ENCODE results near the gene ABCC10.
A peak's percentile ranks its signal among the peaks of the same experiment; 100 is the strongest.
"Not testable (repeated sequence)": the region's sequence is repeated elsewhere in the genome, so short reads cannot be mapped to it uniquely, and the experiment has no call there.

Gene ABCC10

DNA sequence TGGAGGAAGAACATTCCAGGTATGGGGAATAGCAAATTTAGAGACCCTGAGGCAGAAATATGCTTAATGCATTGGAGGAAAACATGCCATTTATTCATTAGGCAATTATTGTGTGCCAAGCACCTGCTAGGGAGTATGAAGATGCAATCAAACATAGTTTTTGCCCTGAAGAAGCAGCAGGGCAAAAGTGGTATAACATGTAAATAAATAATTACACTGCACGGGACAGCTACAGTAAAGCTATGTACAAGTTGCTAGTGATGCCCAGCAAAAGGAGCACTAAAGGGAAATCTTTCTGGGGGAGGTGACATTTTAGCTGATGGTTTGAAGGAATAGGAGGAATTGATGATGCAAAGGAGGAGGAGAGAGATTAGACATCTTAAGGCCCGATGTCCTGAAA is 49.4 kb downstream of the ABCC10 start:
- DNase-seq, result no peak

DNA sequence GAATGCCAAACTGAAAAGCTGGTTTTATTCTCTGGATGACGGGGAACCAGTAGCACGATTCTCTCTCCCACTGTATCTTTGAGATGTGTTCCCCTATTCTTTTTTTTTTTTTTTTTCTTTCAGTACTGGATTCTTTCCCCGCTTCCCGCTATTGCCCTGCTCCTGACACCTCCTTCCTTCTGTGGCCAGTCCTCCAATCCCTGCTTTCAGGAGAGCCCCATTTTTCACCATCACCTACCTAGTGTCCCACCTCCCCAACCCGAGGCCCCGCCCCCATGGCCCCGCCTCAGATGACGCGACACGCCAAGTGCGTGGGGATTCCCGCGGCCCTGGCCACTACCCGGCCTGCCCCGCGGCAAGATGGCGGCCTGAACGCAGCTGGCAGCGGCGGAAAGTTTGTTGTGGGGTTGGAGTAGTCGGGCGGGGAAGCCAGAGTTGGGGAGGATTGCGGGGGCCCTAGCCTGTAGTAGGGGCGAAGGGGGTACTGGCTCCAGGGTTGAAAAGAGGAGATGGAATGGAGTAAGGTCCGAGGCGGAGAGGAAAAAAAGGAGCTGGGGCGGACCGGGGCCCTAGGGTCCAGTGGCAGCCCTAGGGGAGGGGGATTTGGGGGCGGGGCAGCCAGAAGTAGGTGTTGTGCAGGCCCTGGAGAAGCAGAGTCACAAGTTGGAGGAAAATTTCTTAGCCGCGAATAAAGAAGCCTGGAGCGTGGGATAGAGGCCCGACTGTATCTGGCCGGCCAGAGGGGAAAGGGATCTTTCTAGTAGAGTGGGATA is 50.1 kb downstream of the ABCC10 start, which contains the start of gene TJAP1:
Gene TJAP1, plus strand, starts transcription at position 336 of the 773 bp plus-strand sequence. CDS start 21,432 bp downstream, outside the sequence.
- peak; percentile 94 for DNase-seq

- no peak for DNase-seq
These were observed 50.6 kb downstream of the ABCC10 start for GRCh38 chr6:43478008-43478372.

GRCh38 chr6:43481075-43481474 is 53.7 kb downstream of the ABCC10 start:
- no peak for DNase-seq

DNA sequence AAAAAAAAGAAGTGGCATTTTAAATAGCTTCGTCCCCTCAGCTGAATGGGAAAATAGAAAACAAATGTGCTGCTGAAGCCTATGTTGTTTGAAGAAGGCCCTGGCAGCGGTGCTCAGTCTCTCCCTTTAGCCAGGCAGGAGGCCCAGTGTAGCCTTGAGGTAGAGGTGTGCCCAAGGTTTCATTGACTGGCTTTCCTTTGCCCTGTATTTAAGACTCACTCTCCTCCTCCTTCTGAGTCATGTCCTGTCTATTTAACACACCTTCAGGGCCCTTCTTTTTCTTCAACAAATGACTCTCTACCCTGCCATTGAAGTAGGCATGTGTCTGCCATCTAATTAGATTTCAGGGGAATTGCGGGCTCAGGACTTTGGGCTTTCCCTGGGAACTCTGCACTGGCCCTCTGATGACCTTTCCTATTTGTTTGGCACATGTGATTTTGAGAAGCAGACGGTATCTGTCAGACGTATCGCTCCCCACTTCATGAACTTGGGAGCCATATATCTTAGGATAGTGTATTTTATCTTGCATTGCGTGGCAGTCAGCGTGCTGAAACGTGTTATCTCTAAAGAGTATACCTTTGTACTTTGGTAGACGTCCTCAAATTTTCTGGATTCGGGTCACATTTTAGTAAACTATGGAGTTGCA is 54.4 kb downstream of the ABCC10 start:
- DNase-seq, result no peak

DNA sequence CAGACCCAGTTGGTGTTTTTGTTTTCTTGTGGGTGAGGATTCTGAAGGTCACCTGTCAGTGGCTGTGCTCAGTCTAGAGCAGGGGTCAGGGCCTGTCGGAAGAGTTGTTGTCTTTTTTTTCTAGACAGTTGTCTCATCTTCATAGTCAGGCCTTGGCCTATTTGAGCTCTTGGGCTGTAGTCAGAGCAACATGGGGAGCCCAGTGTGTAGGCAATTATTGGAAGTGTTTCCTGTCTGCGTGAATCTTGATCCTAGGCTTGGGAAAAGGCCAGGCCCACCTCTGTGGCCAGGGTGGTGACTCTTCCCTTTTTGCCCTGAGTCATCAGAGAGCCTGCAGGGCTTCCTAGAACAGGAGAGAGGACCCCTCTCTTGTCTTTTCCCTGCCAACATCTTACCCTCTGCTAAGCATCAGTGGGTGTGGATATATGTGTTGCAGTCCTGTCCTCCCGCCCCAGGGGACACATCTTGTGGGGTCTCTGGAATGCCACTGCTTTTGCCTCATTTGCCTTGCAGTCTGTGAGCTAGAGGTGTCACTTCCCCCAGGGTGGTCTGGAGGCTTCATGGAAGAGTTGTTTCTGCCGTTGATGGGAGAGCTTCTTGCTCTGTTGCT is 61.4 kb downstream of the ABCC10 start:
- DNase-seq, result no peak

GRCh38 chr6:43489277-43490072 is 62.1 kb downstream of the ABCC10 start:
- no peak for DNase-seq

- no peak for DNase-seq
These were observed 63.2 kb downstream of the ABCC10 start for GRCh38 chr6:43490523-43490939.

DNA sequence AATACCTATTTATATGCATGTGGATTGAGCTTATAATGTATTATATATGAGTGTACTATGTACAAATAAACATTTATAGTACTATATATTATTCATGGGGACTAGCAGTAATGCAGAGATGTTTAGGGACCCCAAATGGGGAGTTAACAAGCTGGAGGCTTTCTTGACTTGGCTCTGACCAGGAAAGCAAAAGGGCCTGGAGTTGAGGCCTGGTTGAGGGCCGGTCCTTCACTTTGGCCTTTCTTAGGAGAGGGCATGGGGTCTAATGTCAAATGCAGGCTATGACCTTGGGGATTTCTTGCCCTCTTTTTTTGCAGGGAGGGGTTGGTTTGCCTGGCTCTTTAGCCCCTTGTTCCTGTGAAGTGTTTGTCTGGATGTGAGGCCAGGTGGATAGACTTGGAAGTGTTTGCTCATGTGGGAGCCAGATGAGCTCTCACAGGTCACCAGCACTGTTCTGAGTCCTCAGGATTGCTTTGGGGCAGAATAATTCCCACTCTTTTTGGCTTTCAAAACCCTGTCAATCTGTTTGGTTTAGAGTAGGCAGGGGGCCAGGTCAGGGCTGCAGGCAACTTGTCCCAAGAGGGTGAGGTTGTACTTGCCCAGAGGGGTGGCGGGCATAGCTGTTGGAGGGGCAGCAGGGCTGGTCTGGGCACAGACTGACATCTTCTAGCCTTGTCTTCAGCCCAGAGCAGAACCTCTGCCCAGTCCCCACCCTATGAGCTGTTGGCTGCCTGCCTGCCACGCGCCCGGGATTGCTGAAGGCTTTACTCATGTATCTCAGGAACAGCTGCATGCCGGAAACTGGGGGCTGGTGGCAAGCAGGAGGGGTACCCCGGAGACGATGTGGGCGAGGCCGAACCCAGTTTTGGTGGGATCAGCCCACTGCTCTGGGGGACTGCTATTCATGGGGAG is 64.7 kb downstream of the ABCC10 start:
- DNase-seq, result no peak

- DNase-seq, result no peak
These were observed 65.3 kb downstream of the ABCC10 start for GRCh38 chr6:43492673-43493072.

- DNase-seq, result no peak
These were observed 65.9 kb downstream of the ABCC10 start for GRCh38 chr6:43493230-43493629.

GRCh38 chr6:43493833-43494232 is 66.5 kb downstream of the ABCC10 start:
- DNase-seq, result no peak

DNA sequence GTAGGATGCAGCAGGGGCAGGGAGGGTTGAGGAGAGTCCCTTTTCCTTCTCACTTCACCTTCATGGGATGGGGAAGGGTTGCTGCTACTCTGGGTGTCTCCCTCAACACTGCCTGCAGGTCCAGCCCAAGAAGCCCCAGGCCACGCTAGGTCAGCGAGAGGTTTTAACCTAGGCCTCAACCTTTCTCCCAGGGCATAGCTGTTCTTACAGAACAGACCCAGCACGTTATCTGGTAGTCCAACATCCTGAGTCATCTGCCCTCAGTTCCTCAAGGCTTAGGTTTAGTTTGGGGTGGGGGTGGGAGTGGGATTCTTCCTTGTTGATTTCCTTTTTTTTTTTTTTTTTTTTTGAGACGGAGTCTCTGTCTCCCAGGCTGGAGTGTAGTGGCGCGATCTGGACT is 67.0 kb downstream of the ABCC10 start:
- DNase-seq, result no peak

- DNase-seq, result no peak
These were observed 67.4 kb downstream of the ABCC10 start for GRCh38 chr6:43494766-43495165.

DNA sequence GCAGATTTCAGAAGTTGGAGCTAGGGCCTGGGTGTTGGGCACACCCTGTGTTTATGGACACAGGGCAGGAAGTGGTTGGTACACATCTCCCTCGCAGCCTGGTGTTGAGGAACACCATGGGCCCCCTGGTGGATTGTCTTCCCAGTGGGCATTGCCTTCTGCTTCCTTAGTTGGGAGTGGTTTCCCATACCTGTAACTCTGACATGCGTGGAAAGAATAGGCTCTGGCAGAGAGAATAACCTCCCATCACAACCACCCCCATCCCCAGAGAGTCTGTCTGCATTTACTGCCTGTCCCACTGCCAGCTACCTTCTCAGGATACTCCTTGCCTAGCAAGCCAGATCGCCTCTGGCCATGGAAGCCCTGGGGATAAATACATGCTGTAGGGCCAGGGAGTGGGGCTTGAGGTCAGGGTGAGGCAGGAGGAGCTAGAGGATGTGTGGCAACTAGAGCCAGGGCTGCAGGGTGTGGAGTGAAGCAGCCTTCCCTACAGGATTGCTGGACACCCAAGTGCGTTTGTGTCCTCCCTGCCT is 68.1 kb downstream of the ABCC10 start:
- no peak for DNase-seq

DNA sequence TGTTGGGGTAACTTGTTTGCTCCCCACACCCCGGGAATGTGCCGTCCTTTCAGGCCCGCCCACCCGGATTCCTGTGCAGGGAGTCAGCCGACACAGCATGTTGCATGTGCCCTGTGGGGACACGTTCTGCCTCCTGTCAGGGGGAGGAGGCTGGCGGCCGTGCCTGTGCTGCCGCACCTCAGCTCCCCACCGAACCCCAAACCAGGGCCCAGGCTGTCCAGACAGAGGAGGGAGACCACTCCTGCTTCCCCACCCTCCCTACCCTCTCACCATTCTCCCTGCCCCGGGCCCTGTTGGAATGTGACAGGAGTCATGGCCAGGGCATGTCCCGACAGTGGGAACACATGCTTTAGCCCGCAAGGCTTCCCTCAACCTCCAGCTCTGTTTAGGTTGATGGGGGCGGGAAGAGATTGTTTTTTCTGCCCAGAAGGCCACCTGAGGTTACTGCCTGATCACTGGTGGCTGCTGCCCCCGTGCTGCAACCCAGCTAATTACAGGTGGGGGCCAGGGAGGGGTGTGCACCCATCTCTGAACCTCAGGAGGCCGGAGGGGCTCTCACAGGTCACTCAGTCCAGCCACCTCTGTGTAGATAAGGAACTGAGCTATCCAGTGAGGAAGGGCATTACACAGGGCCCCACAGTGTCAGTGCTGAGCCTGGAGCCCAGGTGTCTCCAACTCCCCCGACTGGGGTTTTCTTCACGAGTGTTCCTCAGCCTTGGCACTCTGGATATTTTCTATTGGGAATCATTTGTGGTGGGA is 69.2 kb downstream of the ABCC10 start:
- DNase-seq, result no peak

DNA sequence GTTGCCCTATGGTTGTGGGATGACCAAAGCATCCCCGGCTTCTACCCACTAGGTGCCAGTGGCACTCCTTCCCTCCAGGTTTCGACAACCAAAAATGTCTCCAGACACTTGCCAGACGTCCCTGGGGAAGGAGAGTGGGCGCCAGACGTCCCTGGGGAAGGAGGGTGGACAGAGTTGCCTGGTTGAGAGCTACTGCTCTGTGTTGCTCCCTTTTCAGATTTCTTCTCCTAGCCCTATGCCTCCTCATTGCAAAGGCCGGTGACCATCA is 69.7 kb downstream of the ABCC10 start:
- DNase-seq, result no peak

GRCh38 chr6:43497689-43498088 is 70.3 kb downstream of the ABCC10 start:
- DNase-seq, result no peak

GRCh38 chr6:43498291-43498690 is 71.0 kb downstream of the ABCC10 start:
- DNase-seq, result not testable (repeated sequence)

DNA sequence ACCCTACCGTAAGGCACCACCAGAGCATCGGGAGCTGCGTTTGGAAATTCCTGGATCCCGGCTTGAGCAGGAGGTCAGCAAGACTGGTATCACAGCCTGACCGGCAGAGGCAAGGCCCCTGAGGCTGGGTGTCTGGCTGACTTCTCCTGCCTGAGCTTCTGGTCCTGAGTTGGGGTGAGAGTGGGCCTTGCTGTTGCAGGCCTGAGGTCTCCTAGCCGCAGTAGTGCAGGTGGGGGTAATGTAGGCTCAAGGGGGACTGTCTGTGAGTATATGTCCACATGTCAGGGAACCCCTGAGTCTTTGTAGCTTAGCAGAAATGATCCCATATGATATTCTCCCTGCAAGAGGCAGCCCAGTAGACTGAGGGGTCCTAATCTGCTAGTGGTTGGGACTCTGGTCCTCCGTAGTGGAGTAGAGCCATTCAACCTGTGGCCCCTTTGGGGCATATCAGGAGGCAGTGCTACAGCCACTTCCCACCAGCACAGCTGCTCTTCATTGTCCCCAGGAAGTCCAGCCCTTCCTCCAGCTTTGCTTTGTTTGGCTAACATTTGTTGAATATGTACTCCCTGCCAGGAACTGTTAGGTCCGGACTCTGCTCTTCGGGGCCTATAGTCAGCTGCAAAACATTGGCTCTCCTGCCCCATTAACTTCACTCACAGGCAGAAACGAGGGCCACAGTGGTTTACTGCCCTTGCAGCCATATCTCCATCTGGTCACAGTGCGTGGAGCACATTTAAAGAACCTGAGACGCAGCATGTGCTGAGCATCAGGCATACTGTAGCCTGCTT is 71.9 kb downstream of the ABCC10 start:
- no peak for DNase-seq
